Effector memory CD8-positive, alpha-beta T cell (primary cell): Measurements from ENCODE around the gene KIRREL1.
A peak's percentile ranks its signal among the peaks of the same experiment; 100 is the strongest.

Experiments used
- ATAC-seq: fragments of 150-1000 bp; cut with Tn5 transposase; replicated peaks from 2 replicates; pipeline ENCODE4 v1.10.0; 2021; ENCODE audit warnings: mild to moderate bottlenecking, moderate library complexity
- DNase-seq, 3 experiments: peaks; one replicate each; pipeline ENCODE4 v3.0.0; 2021
- H3K27ac Mint-ChIP-seq, 2 donors: one replicate each; pipeline ENCODE4 v1.8.0; 2022; ENCODE audit warnings: mild to moderate bottlenecking in 2 of 2, mixed read lengths in 2 of 2, moderate library complexity in 2 of 2
- H3K27me3 Mint-ChIP-seq, 2 donors: one replicate each; pipeline ENCODE4 v1.8.0; 2022; ENCODE audit warnings: mixed read lengths in 2 of 2
- H3K36me3 Mint-ChIP-seq: one replicate; pipeline ENCODE4 v1.8.0; 2022; ENCODE audit warnings: mild to moderate bottlenecking, moderate library complexity, mixed read lengths; ENCODE audit not compliant: insufficient read depth
- H3K4me1 Mint-ChIP-seq, 2 donors: one replicate each; pipeline ENCODE4 v1.8.0; 2022; ENCODE audit warnings: low read depth in 2 of 2, mixed read lengths in 2 of 2
- H3K4me3 Mint-ChIP-seq, 2 donors: one replicate each; pipeline ENCODE4 v1.8.0; 2022; ENCODE audit warnings: mild to moderate bottlenecking in 2 of 2, mixed read lengths in 2 of 2, moderate library complexity in 2 of 2
- H3K9me3 Mint-ChIP-seq, 2 donors: one replicate each; pipeline ENCODE4 v1.8.0; 2022; ENCODE audit warnings: mixed read lengths in 2 of 2
- total RNA-seq, 9 experiments: gene quantifications; one replicate each; lab custom pipeline; 2026; lab: John Stamatoyannopoulos, UW

KIRREL1 gene
- total RNA-seq: 0 to 1.9 (median 0) reads per million in 9 experiments

GRCh38 chr1:157993147-157993917 lies at the start of gene KIRREL1:
Gene KIRREL1, plus strand, starts transcription at chr1:157993645. Its CDS starts 32 bp downstream, at chr1:157993677.
- peaks cover 2% of the 10 kb centered on the region for H3K36me3 Mint-ChIP-seq
- no peaks in the 10 kb centered on the region for H3K9me3 Mint-ChIP-seq
- H3K27me3 Mint-ChIP-seq: peaks cover 55 to 70% of the 10 kb centered on the region in 2 donors
- DNase-seq (no peak), ATAC-seq (no peak)
- peaks cover 2 to 5% of the 10 kb centered on the region in 2 donors for H3K4me1 Mint-ChIP-seq
- no peak within 1 kb of the TSS for H3K27ac Mint-ChIP-seq
- peak within 1 kb of the TSS; percentile 32 to 40 for H3K4me3 Mint-ChIP-seq

DNA sequence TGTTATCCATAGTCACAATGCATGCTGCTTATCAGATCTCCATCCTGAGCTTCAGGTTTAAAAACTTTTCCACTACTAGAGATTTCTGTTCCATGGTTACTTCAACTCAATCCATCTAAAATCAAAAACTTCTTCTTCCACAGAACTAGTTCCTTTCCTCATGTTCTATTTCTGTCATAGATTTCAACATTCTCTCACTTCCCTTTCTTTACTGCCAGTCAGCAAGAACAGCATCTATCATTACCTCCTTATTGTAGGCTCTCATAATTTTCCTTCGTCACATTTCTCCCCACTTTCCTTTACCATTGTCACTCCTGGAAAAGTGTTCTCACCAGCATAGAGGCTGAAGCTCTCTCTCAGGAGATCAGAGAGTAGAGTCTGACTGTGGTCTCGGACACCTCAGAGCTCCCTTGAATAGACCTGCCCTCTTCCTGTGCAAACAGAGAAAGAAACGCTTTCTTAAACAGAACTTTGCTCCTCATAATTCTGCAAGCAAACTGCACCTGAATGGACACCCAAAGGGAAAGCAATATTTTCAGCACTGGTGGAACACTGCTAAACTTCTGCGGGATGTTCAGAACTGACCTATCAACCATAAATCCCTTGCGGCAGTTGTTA lies 48.7 kb upstream of the KIRREL1 start:
- H3K4me1 Mint-ChIP-seq: peaks cover 0 to 5% of the 10 kb centered on the region in 2 donors
- peaks cover 19 to 26% of the 10 kb centered on the region in 2 donors for H3K27me3 Mint-ChIP-seq
- no peaks in the 10 kb centered on the region for H3K36me3 Mint-ChIP-seq
- H3K27ac Mint-ChIP-seq: peak overlapping the region in 1 of 2 donors; percentile 8
- no peaks in the 10 kb centered on the region for H3K9me3 Mint-ChIP-seq
- ATAC-seq (no peak), DNase-seq (no peak)
- H3K4me3 Mint-ChIP-seq: no peak overlapping the region

DNA sequence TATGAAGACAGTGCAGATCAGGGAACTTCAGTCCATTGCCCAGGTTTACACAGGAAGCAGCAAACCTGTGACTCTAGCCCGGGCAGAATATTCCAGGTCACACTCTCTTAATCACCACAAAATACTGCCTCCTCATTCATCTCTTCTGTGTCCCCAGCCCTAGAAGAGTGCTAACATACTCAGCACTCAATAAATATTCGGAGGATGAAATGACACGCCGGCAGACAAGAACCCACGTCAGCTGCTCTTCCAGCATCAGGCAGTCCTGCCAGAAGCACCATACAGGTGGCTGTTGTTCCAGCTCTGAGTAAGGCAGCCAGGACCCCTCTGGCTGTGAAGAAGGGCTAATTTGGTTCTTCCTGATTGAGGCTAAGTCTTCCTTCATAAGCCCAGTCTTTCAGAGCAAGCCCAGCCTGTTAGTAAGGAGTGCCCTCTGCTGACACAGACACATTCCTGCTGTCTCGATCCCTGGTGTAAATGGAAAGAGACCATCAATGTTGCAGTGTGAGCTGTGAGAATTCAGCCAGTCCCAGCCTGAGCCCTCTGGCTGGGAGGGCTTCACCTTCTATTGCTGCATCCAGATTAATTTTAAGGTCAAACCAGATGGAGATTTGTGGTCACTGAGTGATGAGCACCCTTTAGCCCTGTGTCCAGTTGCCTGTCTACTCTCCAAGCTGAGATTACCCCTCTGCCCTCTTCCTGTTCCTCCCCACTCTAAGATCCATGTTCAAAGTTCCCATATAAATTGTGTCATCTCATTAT lies 45.0 kb upstream of the KIRREL1 start:
- ATAC-seq (no peak), DNase-seq (no peak)
- no peak overlapping the region for H3K27ac Mint-ChIP-seq
- no peaks in the 10 kb centered on the region for H3K36me3 Mint-ChIP-seq
- H3K4me1 Mint-ChIP-seq: peaks cover 0 to 5% of the 10 kb centered on the region in 2 donors
- H3K9me3 Mint-ChIP-seq: no peaks in the 10 kb centered on the region
- peaks cover 32 to 47% of the 10 kb centered on the region in 2 donors for H3K27me3 Mint-ChIP-seq
- H3K4me3 Mint-ChIP-seq: no peak overlapping the region

GRCh38 chr1:157949074-157949354 lies 44.4 kb upstream of the KIRREL1 start:
- Mint-ChIP-seq H3K4me1 (peaks cover 0 to 5% of the 10 kb centered on the region in 2 donors), H3K27ac (no peak overlapping the region), H3K4me3 (no peak overlapping the region), H3K36me3 (no peaks in the 10 kb centered on the region), H3K9me3 (no peaks in the 10 kb centered on the region), H3K27me3 (peaks cover 32 to 47% of the 10 kb centered on the region in 2 donors)
- no peak for DNase-seq
- no peak for ATAC-seq

DNA sequence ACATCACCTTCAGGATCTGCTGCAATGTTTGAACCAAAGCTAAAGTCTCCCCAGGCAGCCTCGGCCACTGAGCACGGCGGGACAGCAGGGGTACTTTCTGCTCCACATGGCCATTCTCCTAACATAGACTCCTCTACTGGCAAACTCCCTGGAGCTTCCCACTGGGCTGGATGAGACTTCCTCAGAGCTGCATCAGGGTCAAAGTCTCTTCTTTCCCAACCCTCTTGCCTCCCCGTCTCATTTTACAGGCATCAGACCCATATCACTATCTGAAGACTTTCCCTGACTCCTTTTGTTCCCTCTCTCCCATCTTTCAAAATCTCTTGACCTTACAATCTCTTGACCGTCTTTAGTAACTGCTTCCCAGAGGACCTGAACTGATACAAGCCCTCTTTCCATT lies 42.2 kb upstream of the KIRREL1 start:
- Mint-ChIP-seq H3K4me3 (no peak overlapping the region), H3K4me1 (no peaks in the 10 kb centered on the region), H3K27ac (no peak overlapping the region), H3K27me3 (peaks cover 39 to 47% of the 10 kb centered on the region in 2 donors), H3K9me3 (no peaks in the 10 kb centered on the region), H3K36me3 (no peaks in the 10 kb centered on the region)
- DNase-seq: no peak
- ATAC-seq: no peak

DNA sequence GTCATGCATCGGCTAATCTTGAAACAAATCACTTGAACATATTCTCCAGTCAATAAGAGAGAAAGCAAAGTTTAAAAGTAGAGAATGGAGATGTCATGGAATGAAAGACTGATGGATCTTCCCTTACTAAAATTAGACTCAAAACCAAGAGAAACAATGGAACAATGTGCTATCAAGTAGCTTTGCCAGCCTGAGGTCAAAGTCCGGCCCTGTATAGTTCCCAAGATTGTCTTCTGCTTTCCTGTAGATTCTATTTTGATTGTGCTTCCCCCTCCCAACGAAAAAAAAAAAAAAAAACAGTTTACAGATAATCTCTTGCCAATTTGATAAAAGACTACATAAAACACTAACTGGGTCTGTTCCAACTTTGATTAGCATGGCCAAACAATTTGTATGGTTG lies 40.8 kb upstream of the KIRREL1 start:
- peaks cover 51 to 59% of the 10 kb centered on the region in 2 donors for H3K27me3 Mint-ChIP-seq

GRCh38 chr1:157955221-157955620 lies 38.2 kb upstream of the KIRREL1 start:
- no peaks in the 10 kb centered on the region for H3K9me3 Mint-ChIP-seq
- peaks cover 49 to 54% of the 10 kb centered on the region in 2 donors for H3K27me3 Mint-ChIP-seq
- no peak overlapping the region for H3K27ac Mint-ChIP-seq
- no peak for DNase-seq
- no peaks in the 10 kb centered on the region for H3K36me3 Mint-ChIP-seq
- no peak for ATAC-seq
- H3K4me3 Mint-ChIP-seq: no peak overlapping the region
- peaks cover 0 to 2% of the 10 kb centered on the region in 2 donors for H3K4me1 Mint-ChIP-seq

More for the DNA sequence above, 40.8 kb upstream of the KIRREL1 start:
- ATAC-seq (no peak), DNase-seq (no peak)
- H3K9me3 Mint-ChIP-seq: no peaks in the 10 kb centered on the region
- peaks cover 0 to 2% of the 10 kb centered on the region in 2 donors for H3K4me1 Mint-ChIP-seq
- no peak overlapping the region for H3K4me3 Mint-ChIP-seq
- H3K27ac Mint-ChIP-seq: no peak overlapping the region
- H3K36me3 Mint-ChIP-seq: no peaks in the 10 kb centered on the region

GRCh38 chr1:157955857-157956256 lies 37.6 kb upstream of the KIRREL1 start:
- H3K36me3 Mint-ChIP-seq: no peaks in the 10 kb centered on the region
- ATAC-seq (no peak), DNase-seq (no peak)
- no peaks in the 10 kb centered on the region for H3K9me3 Mint-ChIP-seq
- H3K4me1 Mint-ChIP-seq: peaks cover 0 to 2% of the 10 kb centered on the region in 2 donors
- H3K27me3 Mint-ChIP-seq: peaks cover 49 to 56% of the 10 kb centered on the region in 2 donors
- H3K4me3 Mint-ChIP-seq: no peak overlapping the region
- no peak overlapping the region for H3K27ac Mint-ChIP-seq

DNA sequence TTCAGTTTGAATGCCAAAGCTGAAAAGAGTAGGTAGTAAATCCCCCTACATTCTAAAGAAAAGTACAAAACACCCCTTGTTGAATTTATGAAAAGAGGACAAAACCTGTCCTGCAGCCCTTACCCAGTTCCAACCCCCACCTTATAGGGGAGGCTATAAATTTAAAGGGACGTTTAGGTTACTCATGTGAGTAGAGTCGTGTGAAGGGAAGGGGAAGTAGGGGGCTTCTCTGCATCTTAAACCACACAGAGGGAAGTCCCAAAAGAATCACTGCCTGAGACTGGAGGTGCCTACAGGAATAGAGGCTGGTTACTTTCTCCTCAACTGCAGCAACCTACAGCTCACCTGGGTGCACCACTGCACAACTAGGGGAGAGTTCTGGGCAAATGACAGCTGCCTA lies 36.7 kb upstream of the KIRREL1 start:
- no peak overlapping the region for H3K4me3 Mint-ChIP-seq
- no peak for ATAC-seq
- H3K36me3 Mint-ChIP-seq: no peaks in the 10 kb centered on the region
- no peak overlapping the region for H3K27ac Mint-ChIP-seq
- H3K9me3 Mint-ChIP-seq: no peaks in the 10 kb centered on the region
- peaks cover 49 to 57% of the 10 kb centered on the region in 2 donors for H3K27me3 Mint-ChIP-seq
- DNase-seq: no peak
- peaks cover 0 to 2% of the 10 kb centered on the region in 2 donors for H3K4me1 Mint-ChIP-seq

DNA sequence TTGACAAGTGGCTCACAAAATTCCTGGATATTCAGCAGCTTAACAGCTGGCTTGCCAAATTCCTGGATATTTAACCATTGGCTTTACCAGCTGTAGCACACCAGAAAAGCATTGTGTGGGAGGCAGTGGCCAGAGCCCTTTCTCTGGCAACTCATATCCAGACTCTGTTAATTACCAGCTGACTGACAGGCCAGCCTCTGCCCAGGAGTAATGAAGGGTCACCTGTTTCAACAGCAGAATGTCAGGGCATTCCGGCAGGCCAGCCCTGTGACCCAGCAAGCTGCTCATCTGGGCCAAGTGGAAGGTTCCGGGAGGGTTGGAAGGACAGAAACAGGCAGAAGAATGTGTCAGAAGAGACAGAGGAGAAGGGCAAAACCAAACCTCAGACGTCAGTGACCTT lies 35.2 kb upstream of the KIRREL1 start:
- Mint-ChIP-seq H3K4me3 (no peak overlapping the region), H3K36me3 (no peaks in the 10 kb centered on the region), H3K4me1 (peaks cover 2 to 5% of the 10 kb centered on the region in 2 donors), H3K27ac (no peak overlapping the region), H3K9me3 (no peaks in the 10 kb centered on the region), H3K27me3 (peaks cover 53 to 59% of the 10 kb centered on the region in 2 donors)
- no peak for ATAC-seq
- DNase-seq: no peak

GRCh38 chr1:157959750-157960149 lies 33.7 kb upstream of the KIRREL1 start:
- Mint-ChIP-seq H3K27me3 (peaks cover 56 to 59% of the 10 kb centered on the region in 2 donors), H3K4me3 (no peak overlapping the region)
- ATAC-seq: no peak

DNA sequence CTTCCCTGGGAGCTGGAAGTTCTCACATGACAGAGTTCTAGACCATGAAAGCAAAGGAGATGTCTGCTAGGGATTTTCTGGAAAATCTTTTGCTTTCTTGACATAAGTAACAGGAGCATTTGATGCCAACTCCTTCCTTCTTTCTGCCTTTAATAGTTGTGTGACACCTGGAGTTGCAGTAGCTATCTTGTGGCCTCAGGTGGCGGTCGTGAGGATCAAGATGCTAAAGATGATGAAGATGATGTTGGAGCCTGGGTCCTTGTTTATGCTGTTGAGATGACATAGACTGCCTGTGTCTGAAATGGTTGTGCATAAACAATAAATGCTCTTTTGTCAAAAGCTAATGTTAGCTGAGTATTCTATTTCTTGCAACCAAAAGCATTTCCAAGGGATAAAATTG lies 32.7 kb upstream of the KIRREL1 start:
- no peak overlapping the region for H3K27ac Mint-ChIP-seq
- peaks cover 2 to 5% of the 10 kb centered on the region in 2 donors for H3K4me1 Mint-ChIP-seq
- H3K36me3 Mint-ChIP-seq: no peaks in the 10 kb centered on the region
- no peak for ATAC-seq
- no peaks in the 10 kb centered on the region for H3K9me3 Mint-ChIP-seq
- no peak overlapping the region for H3K4me3 Mint-ChIP-seq
- DNase-seq: no peak
- peaks cover 56 to 64% of the 10 kb centered on the region in 2 donors for H3K27me3 Mint-ChIP-seq

More at GRCh38 chr1:157959750-157960149, 33.7 kb upstream of the KIRREL1 start:
- H3K27ac Mint-ChIP-seq: no peak overlapping the region
- peaks cover 2 to 5% of the 10 kb centered on the region in 2 donors for H3K4me1 Mint-ChIP-seq
- H3K9me3 Mint-ChIP-seq: no peaks in the 10 kb centered on the region
- no peak for DNase-seq
- H3K36me3 Mint-ChIP-seq: no peaks in the 10 kb centered on the region
